Measurements from ENCODE around the gene ARRDC3. TPM values are rescaled to one million over a fixed set of nuclear protein-coding genes. Genes with fewer than 3 reads are reported as not detected.
"Not testable (repeated sequence)": the region's sequence is repeated elsewhere in the genome, so short reads cannot be mapped to it uniquely, and the experiment has no call there.

The ARRDC3 gene
- total and polyA plus RNA-seq, 2 of the 8 experiments (the other 6 are each of a cell fraction or from before 2014, with no cell fraction given), result 2.9 to 5.7 TPM

- not testable (repeated sequence) for H3K9ac ChIP-seq (replicated peaks in 1 of 4; ENCODE audit: extremely low read depth in 1 of 4, low read depth in 3 of 4, low read length in 3 of 4); H2AK5ac ChIP-seq (ENCODE audit: low read depth, low read length); FAIRE-seq; H2BK15ac ChIP-seq (ENCODE audit: low read length); H3K79me2 ChIP-seq (ENCODE audit: control insufficient read depth in 1 of 2, insufficient read depth in 2 of 2, low read length in 2 of 2); H3K9me3 ChIP-seq (ENCODE audit: insufficient read depth in 2 of 2, low read depth in 1 of 2, low read length in 1 of 2); H3K36me3 ChIP-seq (ENCODE audit: control insufficient read depth in 2 of 4, insufficient read depth in 4 of 4, low read length in 3 of 4); H2AFZ ChIP-seq (ENCODE audit: low read length); H3K18ac ChIP-seq (ENCODE audit: extremely low read depth, low read length); H4K20me1 ChIP-seq (replicated peaks in 1 of 2; ENCODE audit: control insufficient read depth in 1 of 2, insufficient read depth in 2 of 2, low read length in 2 of 2); H2BK12ac ChIP-seq (ENCODE audit: low read depth, low read length); H3K23ac ChIP-seq (ENCODE audit: insufficient read length); H3K23me2 ChIP-seq (ENCODE audit: low read depth, low read length); H3K56ac ChIP-seq (replicated peaks; ENCODE audit: insufficient read length, low read depth, low read length); H2BK5ac ChIP-seq (ENCODE audit: low read depth, low read length); H3K14ac ChIP-seq (ENCODE audit: insufficient read length); H4K91ac ChIP-seq (replicated peaks; ENCODE audit: insufficient read length, low read length); H2BK20ac ChIP-seq (ENCODE audit: low read length); H2BK120ac ChIP-seq (replicated peaks; ENCODE audit: low read depth, low read length); H3K4me2 ChIP-seq (ENCODE audit: insufficient read depth in 1 of 2, low read depth in 2 of 2, low read length in 2 of 2); H3K4me1 ChIP-seq (replicated peaks in 1 of 4; ENCODE audit: control insufficient read depth in 3 of 4, insufficient read depth in 4 of 4, low read length in 3 of 4); H4K8ac ChIP-seq (ENCODE audit: extremely low read depth, insufficient read depth, low read length); H3K27ac ChIP-seq (ENCODE audit: low read depth, low read length); H3K79me1 ChIP-seq (ENCODE audit: low read depth, low read length); H3K4me3 ChIP-seq (ENCODE audit: extremely low read depth in 1 of 4, insufficient read depth in 2 of 4, low read depth in 3 of 4, low read length in 4 of 4); DNase-seq (ENCODE audit: low read depth in 1 of 2, low spot score in 2 of 2); H3K4ac ChIP-seq (replicated peaks; ENCODE audit: insufficient read length, low read depth, low read length); H4K5ac ChIP-seq (ENCODE audit: insufficient read length, low read depth, low read length); H3K27me3 ChIP-seq (replicated peaks in 1 of 4; ENCODE audit: control insufficient read depth in 3 of 4, extremely low read depth in 1 of 4, insufficient read depth in 3 of 4, low read length in 3 of 4)
- WGBS, 2 experiments (ENCODE audit: extremely low coverage in 1 of 2, insufficient coverage in 1 of 2, insufficient read length in 1 of 2, insufficient replicate concordance in 2 of 2, low coverage in 1 of 2, low lambda C conversion rate in 2 of 2, missing lambda C conversion rate in 1 of 2), result 100% methylated on average over 4 of the region's 4 CpGs; no CpG with 5 or more reads in 1 of the 2 experiments
- POLR2A ChIA-PET (ENCODE audit: partially characterized antibody), result interaction anchor here (1.2 kb wide), 1 partner anchor 36 kb away, joined by 3 read pairs; no protein-coding TSS in a partner anchor
- CTCF ChIA-PET (ENCODE audit: partially characterized antibody), result interaction anchor here (1.0 kb wide), 1 partner anchor 42 kb away, joined by 3 read pairs; no protein-coding TSS in a partner anchor
Measured at GRCh38 chr5:91344661-91345200, 38.4 kb downstream of the ARRDC3 start.
